HG02870 (cell line): ENCODE measurements around the gene CCDC137.

Experiments used
- ATAC-seq: cut with Tn5 transposase; IDR thresholded peaks from one replicate; pipeline ENCODE4 v1.9.1; 2021; ENCODE audit warnings: mild to moderate bottlenecking, moderate library complexity; ENCODE audit not compliant: unreplicated experiment

The CCDC137 gene

DNA sequence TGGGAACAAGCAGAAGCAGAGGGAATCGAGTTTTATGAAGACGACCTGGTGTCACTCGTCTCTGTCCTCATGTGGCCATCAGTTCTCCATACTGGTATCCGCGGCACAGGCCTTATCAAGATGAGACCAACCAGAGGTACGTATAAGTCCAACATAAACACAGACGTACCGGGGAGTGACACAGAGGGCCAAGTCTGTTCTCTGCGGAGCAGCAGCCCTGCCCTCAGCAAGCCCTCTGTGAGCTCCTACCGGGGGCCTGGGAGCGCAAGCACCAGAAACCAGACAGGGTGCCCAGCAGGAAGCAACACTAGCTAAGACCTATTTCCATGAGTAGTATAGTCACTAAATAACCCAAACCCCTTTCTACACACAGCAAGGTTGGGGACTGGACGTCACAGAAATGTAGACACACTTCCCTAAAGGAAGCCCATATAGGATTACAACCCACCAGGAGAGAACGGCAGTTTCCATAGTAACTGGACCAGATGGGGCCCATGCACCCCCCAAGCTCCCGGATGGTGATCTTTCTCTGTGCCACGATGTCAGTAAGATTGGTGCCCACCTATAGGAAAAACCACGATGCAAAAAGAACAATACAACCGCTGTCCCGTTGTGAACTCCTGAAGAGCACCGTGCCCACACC is 16.1 kb downstream of the CCDC137 start:
- no peak for ATAC-seq

DNA sequence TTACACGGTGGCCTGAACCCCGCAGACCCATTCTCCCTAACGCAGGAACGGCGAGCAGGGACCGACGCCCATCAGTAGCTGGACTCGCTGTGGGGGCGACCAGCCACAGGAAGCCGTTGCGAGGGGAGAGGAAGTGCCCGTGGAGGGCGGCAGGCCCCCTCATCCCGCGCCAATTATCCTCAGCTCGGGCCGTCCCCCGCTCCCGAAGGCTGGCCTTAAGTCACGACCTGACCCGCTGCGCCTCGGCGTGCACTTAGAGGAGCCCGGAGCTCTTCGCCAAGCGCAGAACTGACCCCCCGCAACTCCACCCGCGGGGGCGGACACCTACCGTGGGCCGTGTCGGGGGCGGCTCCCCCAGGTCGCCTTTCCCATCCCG is 16.7 kb downstream of the CCDC137 start:
- peak; percentile 13 for ATAC-seq

DNA sequence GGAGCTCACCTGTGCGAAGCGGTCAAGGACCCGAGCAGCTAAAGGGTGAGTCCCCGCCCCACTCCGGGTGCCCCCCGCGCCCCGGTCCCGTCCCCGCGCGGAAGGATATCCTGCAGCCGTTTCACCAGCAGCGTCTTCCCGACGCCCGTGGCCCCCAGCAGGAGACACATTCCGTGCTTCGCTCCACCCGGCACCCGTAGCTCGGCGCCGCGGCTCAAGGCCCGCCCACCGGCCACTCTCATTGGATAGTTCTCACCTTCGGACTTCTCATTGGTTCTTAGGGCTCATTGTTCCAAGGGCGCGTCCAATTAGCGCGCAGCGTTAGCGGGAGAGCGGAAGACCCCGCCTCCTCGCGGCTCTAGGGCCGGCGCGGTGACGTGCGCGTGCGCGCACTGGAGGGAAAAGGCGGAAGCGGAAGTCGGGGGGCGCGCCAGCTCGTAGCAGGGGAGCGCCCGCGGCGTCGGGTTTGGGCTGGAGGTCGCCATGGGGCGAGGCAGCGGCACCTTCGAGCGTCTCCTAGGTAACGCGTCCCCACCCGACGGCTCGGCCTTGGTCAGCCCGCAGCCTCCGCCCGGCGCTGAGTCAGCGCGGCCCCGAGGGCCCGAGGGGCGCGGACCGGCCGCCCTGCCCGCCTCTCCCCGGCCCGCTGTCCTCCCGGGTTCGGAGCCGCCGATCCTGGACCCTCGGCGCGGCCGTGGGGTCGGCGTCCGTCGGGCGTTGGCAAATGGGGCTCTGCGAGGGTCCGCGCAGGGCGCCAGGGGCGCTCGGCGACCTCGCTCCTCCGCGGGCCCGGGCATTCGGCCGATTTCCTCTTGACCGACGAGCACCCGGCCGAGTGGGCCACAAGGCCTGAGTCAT is 17.3 kb downstream of the CCDC137 start, which contains the start of the genes ARL16 and HGS:
TSS of gene ARL16 (minus strand) at position 214 of the 858 bp plus-strand sequence. CDS start at position 170, 44 bp downstream.
TSS of gene HGS (plus strand) at position 428 of the 858 bp plus-strand sequence. CDS start at position 484, 56 bp downstream.
- ATAC-seq = peak; percentile 94

DNA sequence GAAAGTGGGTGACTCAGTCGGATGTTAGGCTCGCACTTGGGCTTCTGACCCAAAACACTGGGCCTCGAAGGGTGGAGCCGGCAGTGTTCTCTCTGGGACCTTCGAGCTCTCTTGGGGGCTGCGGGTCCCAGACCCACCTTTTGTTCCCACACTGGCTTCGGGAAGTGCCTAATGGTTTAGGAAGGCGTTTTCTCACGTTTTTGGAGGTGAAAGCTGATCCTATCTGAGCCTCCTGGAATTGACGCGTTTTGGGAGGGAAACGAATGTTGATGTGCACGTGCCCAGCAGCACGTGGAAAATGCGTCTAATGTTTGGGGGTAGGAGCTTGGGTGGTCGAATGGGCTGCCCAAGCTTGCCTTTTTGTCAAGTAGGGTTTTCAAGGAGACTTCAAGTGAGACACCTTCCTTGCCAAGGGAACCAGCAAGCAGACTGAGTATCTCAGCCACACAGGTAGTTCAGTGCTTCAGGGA is 17.9 kb downstream of the CCDC137 start:
- ATAC-seq = no peak

DNA sequence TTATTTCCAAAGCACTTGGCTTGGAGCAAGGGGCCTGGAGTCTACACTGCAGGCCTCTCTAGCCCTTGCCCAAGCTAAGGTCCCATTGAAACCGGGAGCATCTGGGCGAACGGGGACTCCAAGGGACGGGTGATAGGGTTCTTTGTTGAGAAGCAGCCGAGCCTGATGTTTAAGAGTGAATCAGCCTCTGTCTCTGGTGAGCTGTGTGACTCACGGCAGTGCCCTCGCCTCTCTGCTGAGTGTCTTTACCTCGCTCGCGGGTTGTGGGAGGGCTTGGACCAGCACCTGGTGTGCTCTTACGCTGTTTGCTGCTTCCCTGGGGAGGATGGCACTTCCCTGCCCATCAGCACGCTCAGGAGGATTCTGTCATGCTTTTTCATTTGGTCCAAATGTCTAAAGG is 18.6 kb downstream of the CCDC137 start:
- ATAC-seq = no peak

DNA sequence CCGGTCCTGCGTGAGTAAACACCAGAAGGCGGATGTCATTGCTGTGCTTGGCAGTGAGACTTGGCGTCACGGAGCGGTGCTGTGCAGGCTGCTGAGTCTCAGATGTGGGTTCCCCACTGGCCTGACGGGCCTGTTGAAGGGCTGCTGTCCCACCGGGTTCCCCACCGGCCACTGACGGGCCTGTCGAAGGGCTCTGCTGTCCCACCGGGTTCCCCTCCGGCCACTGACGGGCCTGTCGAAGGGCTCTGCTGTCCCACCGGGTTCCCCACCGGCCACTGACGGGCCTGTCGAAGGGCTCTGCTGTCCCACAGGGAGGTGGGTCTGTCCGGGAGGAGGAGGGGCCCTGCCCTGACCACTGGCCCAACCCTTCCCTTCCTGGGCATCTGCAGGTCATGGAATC is 20.1 kb downstream of the CCDC137 start:
- no peak for ATAC-seq

DNA sequence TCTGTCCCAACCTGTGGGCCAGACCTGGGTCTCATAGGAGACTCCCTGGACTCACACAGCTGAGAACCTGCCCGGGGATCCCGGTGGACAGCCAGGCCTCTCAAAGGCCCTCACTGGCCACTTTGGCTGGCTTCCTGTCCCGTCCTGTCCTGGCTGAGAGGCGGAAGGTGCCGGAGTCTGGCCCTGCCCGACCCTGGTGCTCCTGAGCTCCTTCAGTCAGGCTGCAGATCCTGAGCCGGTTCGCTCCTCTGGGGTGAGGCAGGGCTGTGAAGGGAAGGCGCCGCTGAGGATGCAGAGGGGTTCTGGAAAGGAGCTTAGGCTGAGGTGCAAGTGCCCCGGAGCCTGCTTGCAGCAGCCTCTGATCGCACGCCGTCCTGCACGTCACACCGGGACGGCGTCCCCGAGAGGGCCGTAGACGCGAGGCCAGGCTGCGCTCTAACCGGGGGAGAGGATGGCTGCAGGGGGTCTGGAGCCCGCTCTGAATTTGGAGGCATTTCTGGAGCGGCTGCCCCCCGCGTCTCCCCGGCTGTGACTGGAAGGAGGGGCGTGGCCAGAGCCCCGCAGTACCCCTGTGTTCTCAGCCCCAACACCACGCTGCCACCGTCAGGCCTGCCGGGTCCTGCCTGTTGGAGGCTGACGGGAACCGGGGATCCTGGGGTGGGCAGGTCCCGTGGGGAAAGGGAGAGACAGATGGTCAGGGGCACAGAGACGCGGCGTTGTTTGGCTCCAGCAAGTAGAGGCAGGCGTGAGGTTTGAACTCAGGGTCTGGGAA is 21.4 kb downstream of the CCDC137 start:
- no peak for ATAC-seq

DNA sequence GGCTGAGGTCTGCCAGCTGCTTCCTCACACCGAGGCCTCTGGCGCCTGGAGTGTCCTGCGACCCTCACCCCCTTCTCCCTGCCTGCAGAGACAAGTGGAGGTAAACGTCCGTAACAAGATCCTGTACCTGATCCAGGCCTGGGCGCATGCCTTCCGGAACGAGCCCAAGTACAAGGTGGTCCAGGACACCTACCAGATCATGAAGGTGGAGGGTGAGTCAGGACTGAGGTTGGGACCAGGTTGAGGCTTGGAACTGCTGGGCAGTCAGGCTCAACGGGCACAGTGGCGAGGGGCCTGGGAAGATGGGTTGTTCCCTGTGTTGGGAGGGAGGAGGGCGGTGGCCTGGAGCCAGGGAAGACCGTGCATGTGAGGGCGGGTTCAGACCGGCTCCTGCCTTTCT is 22.1 kb downstream of the CCDC137 start:
- ATAC-seq = no peak

DNA sequence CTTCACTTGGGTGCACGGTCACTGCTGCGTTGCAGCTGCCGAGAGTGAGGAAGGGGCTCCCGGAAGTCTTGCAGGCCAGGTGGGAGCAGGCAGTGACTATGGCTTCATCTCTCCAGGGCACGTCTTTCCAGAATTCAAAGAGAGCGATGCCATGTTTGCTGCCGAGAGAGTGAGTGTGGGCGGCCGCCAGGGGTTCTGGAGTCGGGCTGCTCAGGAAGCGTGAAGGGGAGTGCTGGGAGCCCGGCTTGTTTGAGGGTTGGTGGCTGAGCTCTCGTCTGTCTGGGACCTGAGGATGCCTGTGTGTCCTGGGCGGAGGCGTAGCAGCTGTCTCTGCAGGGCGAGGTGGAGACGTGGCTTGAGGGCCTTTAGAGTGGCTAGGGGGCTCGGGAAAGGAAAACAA is 23.5 kb downstream of the CCDC137 start:
- ATAC-seq = no peak

DNA sequence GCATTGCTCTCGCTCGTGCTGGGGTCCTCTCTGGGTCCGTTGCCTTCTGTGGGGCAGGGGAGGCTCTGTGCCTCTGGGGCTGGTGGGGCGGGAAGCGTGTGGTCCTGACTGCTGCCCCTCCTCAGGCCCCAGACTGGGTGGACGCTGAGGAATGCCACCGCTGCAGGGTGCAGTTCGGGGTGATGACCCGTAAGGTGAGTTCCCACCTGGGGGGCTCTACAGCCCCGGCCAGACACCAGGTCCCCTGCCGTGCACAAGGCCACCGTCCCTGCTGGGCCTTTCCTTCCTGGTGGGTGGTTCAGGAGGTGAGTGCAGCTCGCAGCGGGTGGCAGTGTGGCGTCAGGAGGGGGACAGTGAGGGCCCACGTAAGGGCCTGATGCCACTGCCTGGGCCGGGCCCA is 24.0 kb downstream of the CCDC137 start:
- no peak for ATAC-seq

DNA sequence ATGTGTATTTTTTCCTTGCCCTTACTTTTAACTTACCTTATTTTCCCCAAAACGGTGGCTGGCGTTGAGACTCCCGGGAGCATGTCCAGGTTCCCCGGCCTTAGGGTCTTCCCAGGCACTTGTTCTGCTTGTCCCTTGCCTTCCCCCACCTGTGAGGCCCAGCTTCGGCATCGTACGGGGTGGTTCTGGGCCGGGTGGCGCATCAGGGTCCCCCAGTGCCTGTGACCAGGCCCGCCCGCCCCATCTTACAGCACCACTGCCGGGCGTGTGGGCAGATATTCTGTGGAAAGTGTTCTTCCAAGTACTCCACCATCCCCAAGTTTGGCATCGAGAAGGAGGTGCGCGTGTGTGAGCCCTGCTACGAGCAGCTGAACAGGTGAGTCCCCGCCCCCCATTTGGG is 24.7 kb downstream of the CCDC137 start:
- ATAC-seq = no peak

DNA sequence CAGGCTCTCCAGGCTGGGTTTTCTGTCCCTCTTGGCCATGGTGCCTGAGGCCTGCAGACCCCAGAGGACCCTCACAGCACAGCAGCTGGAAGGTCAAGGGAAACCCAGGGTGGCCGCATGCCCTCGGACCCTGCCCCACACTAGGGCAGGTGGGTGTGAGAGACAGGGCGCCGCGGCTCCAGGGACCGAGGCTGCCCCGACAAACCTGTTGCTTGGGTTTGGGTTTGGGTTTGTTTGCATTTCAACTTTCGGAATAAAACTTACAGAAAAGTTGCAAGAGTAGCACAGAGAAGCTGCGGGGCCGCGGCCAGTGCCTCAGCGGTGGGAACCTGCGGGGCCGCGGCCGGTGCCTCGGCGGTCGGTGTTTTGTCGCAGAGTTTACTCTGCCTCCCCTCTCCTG is 25.1 kb downstream of the CCDC137 start:
- no peak for ATAC-seq

DNA sequence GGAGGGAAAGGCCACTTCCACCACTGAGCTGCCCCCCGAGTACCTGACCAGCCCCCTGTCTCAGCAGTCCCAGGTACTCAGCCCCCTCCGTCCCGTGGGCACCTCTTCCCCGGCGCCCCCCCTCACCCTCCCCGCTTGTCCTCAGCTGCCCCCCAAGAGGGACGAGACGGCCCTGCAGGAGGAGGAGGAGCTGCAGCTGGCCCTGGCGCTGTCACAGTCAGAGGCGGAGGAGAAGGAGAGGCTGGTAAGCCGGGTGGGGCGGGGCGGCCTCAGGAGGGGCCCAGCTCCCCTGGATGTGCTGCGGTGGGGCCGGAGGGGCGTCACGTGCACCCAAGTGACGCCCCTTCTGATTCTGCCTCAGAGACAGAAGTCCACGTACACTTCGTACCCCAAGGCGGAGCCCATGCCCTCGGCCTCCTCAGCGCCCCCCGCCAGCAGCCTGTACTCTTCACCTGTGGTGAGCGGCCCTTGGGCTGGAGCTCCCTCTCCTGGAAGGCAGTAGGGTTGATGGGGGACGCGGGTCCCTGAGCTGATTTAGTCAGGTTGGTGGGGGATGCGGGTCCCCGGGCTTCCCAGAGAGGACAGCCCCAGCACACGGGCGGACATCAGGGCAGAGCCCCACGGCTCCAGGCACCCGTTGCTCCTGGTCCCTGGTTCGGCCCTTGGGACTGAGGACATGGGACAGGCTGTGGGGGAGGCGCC is 27.1 kb downstream of the CCDC137 start:
- ATAC-seq = no peak

DNA sequence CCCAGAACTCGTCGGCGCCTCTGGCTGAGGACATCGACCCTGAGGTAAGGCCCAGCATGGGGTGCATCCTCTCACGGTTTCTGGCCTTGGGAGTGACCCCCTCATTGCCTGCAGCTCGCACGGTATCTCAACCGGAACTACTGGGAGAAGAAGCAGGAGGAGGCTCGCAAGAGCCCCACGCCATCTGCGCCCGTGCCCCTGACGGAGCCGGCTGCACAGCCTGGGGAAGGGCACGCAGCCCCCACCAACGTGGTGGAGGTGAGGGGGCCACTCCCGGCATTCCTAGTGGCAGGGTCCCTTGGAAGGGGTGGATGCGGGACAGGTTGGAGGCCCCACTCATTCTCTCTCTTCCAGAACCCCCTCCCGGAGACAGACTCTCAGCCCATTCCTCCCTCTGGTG is 28.3 kb downstream of the CCDC137 start:
- no peak for ATAC-seq

DNA sequence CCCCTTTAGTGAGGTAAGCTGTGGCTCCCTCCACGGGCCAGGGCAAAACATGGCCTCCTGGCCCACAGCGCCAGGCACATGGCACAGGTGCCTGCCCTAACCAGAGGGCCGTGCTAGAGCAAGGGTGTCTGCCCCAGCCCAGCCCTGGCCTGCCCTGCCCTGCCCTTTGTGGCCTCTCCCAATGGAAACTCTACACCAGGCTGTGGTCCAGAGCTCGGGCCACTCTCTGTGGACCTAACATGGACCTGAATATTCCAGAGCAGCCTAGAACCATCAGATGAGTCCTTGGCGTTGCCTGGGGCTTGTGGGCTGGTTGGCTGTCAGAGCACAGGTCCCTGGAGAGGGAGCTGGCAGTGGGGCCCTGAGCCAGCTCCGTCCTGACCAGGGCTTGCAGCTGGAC is 28.7 kb downstream of the CCDC137 start:
- no peak for ATAC-seq

DNA sequence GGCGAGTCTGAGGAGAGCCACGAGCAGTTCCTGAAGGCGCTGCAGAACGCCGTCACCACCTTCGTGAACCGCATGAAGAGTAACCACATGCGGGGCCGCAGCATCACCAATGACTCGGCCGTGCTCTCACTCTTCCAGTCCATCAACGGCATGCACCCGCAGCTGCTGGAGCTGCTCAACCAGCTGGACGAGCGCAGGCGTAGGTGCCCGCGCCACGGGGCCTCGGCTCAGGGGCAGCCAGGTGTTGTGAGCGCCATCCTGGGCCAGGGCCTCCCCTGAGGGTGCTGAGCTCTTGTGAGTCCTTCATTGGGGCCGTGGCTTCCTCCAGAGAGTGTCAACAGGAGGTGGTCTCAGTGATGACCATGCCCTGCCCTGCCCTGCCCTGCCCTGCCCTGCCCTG is 29.3 kb downstream of the CCDC137 start:
- ATAC-seq = no peak

DNA sequence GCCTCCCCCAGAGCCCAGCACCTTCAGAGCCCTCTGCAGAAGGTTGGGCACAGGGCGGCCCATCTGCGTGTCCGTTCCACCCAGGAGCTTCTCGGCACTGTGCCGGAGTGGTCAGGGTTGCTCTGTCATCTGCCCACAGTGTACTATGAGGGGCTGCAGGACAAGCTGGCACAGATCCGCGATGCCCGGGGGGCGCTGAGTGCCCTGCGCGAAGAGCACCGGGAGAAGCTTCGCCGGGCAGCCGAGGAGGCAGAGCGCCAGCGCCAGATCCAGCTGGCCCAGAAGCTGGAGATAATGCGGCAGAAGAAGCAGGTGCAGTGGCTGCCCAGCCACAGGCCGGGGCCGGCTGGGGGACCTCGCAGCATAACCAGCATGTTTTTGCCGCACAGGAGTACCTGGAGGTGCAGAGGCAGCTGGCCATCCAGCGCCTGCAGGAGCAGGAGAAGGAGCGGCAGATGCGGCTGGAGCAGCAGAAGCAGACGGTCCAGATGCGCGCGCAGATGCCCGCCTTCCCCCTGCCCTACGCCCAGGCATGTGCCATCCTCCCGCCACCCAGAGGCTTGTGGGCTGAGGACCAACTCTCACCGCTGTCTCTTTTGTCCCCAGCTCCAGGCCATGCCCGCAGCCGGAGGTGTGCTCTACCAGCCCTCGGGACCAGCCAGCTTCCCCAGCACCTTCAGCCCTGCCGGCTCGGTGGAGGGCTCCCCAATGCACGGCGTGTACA is 29.8 kb downstream of the CCDC137 start:
- ATAC-seq = no peak

DNA sequence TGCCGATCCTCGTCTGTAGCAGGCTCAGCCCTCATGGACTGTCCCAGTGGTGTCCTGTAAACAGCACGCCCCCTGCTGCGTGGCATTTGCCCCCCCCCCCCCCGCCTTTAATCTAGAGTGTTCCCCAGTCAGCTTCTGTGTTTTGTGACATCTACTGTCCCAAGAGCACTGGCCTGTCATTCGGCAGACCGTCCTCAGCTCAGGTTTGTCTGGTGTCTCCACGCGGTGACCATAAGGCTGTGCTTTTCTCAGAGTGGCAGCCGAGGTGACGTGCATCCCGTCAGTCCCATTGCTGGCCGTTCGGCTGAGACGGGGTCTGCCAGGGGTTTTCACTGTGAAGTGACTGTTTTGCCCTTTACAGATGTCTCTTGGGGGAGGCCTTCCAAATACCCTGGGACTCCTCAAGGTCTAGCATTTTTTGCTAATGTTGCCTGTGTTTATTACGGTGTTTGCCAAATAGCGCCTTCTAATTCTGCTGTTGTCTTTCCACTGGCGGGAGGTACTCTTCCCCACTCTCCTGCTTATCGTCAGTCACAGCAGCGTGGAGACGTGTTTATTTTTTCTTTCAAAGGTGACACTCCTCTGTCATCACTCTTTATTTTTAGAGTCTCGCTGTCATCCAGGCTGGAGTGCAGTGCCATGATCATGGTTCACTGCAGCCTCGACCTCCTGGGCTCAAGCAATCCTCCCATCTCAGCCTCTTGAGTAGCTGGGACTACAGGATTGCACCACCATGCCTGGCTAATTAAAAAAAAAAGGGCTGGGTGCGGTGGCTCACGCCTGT is 30.9 kb downstream of the CCDC137 start:
- no peak for ATAC-seq
